Amniotic stem cell (primary cell): ENCODE results near the gene APP.
A peak's percentile ranks its signal among the peaks of the same experiment; 100 is the strongest.

Source experiments
- DNase-seq: peaks from one replicate; lab custom pipeline; 2025; lab: John Stamatoyannopoulos, UW

The APP gene

GRCh38 chr21:25863747-25864146 is 306.8 kb downstream of the APP start:
- DNase-seq = no peak

GRCh38 chr21:25863031-25863430 is 307.5 kb downstream of the APP start:
- DNase-seq = no peak

- DNase-seq = no peak
Measured at GRCh38 chr21:25862596-25862995, 308.0 kb downstream of the APP start.

GRCh38 chr21:25862112-25862511 is 308.5 kb downstream of the APP start:
- DNase-seq = no peak

GRCh38 chr21:25859235-25859929 is 311.2 kb downstream of the APP start:
- no peak for DNase-seq

GRCh38 chr21:25858325-25858724 is 312.2 kb downstream of the APP start:
- no peak for DNase-seq

- DNase-seq = no peak
Measured at GRCh38 chr21:25857308-25858074, 313.1 kb downstream of the APP start.

GRCh38 chr21:25855576-25855975 is 315.0 kb downstream of the APP start:
- DNase-seq = no peak

GRCh38 chr21:25850126-25850842 is 320.3 kb downstream of the APP start:
- DNase-seq = no peak

- DNase-seq = no peak
Measured at GRCh38 chr21:25848309-25848708, 322.3 kb downstream of the APP start.

GRCh38 chr21:25845729-25846256 is 324.8 kb downstream of the APP start:
- no peak for DNase-seq

- DNase-seq = no peak
Measured at GRCh38 chr21:25842925-25843324, 327.6 kb downstream of the APP start.

GRCh38 chr21:25838809-25839208 is 331.8 kb downstream of the APP start:
- DNase-seq = no peak

- DNase-seq = peak; percentile 54
Measured at GRCh38 chr21:25837533-25838265, 332.9 kb downstream of the APP start.

- no peak for DNase-seq
Measured at GRCh38 chr21:25836396-25836795, 334.2 kb downstream of the APP start.

- no peak for DNase-seq
Measured at GRCh38 chr21:25834381-25834780, 336.2 kb downstream of the APP start.

GRCh38 chr21:25831300-25831960 is 339.1 kb downstream of the APP start:
- no peak for DNase-seq
